NB4 (cell line): Measurements from ENCODE around the gene RBM17.

Experiments
- DNase-seq: peaks from one replicate; pipeline ENCODE4 v3.0.0; 2010; ENCODE audit warnings: low read depth
- H3K4me3 ChIP-seq: one replicate; pipeline ENCODE4 v1.5.1; 2011; ENCODE audit warnings: mild to moderate bottlenecking, low read depth, low read length, moderate library complexity
- MYC ChIP-seq: IDR thresholded peaks from 2 replicates; pipeline ENCODE4 v1.6.1; 2011; ENCODE audit warnings: low read depth, low read length
- POLR2A ChIP-seq: IDR thresholded peaks from 2 replicates; pipeline ENCODE4 v1.6.1; 2011; ENCODE audit warnings: mild to moderate bottlenecking; ENCODE audit not compliant: insufficient read length; ENCODE audit errors: extremely low read depth
- TF ChIP-seq, protein P1 (sequence below): IDR thresholded peaks from 2 replicates; pipeline ENCODE4 v1.6.1; 2011; ENCODE audit warnings: low read depth, low read length
- TF ChIP-seq, protein P2 (sequence below): IDR thresholded peaks from one replicate; pipeline ENCODE4 v1.5.1; 2012; ENCODE audit warnings: low read depth, low read length

The RBM17 gene

DNA sequence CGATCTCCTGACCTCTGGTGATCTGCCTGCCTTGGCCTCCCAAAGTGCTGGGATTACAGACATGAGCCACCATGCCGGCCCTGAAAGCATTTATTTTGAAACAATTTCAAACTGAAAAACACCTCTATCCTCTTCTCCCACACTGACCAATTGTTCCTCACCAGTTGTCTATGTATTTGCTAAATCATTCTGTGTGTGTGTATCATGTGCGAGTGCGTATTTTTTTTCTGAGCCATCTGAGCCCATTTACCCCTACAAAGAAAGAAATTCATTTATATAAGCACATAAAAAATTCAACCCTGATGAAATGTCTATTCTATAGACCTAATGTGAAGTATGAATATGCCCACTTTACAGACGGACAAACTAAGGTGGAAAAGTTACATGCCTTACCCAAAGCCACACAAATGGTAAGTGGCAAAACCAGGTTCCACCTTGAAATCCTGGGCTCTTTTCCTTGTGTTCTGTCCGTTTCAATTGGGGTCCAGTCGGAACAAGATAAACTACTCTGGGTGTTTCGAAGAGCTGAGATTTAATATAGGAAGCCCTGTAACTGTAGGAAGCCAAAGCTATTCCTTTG is 46.8 kb downstream of the RBM17 start:
- no peak overlapping the region for H3K4me3 ChIP-seq
- TF ChIP-seq, protein P1, sequence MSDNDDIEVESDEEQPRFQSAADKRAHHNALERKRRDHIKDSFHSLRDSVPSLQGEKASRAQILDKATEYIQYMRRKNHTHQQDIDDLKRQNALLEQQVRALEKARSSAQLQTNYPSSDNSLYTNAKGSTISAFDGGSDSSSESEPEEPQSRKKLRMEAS = no peak
- TF ChIP-seq MYC (no peak), POLR2A (no peak)
- TF ChIP-seq, protein P2, sequence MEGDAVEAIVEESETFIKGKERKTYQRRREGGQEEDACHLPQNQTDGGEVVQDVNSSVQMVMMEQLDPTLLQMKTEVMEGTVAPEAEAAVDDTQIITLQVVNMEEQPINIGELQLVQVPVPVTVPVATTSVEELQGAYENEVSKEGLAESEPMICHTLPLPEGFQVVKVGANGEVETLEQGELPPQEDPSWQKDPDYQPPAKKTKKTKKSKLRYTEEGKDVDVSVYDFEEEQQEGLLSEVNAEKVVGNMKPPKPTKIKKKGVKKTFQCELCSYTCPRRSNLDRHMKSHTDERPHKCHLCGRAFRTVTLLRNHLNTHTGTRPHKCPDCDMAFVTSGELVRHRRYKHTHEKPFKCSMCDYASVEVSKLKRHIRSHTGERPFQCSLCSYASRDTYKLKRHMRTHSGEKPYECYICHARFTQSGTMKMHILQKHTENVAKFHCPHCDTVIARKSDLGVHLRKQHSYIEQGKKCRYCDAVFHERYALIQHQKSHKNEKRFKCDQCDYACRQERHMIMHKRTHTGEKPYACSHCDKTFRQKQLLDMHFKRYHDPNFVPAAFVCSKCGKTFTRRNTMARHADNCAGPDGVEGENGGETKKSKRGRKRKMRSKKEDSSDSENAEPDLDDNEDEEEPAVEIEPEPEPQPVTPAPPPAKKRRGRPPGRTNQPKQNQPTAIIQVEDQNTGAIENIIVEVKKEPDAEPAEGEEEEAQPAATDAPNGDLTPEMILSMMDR = no peak
- no peak for DNase-seq

DNA sequence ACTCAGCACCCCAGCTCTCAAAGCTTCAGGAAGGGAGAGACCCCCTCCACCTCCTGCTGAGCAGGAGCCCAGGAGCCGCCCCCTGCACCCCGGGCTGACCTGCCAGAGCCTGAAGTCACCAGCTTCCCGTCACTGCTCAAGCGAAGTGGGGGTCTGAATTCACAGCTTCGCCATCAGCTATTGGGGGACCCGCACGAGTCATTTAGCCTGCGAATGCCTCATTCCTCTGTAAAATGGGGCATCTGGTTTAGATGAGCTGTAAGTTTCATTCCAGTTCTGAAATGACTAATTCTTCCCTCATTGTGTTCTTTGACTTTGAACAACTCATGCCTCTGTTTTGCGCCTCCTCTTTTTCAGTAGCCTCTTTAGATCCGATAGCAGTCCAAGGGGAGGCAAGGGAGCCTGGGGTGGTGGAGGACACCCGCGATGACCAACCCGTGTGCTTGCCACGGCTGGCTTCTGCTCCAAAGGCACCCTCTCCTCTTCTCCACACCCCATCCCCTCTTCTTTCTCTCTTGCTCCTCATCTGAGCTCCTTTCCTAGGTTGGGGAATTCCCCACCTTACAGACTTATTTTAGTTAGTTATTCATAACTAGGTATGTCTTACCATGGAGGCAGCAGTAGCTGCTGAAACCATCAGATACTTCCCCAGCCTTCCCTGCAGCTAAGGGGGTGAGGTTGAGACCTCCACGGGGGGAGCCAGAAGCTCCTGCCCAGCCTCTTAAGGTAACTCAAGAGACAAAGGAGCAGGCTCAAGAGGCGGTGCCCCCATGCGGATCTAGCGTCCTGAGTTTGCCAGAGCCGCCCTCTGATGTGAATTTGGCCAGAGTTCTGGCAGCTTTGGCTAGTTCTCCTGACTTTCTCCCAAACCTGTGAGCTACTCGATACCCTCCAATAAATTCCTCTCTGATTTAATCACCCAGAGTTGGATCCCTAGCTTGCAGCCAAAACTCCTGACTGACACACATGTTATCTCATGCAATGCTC is 47.7 kb downstream of the RBM17 start:
- no peak overlapping the region for H3K4me3 ChIP-seq
- TF ChIP-seq, protein P2 = no peak
- TF ChIP-seq MYC (no peak), POLR2A (no peak)
- TF ChIP-seq, protein P1 = no peak
- DNase-seq = no peak

DNA sequence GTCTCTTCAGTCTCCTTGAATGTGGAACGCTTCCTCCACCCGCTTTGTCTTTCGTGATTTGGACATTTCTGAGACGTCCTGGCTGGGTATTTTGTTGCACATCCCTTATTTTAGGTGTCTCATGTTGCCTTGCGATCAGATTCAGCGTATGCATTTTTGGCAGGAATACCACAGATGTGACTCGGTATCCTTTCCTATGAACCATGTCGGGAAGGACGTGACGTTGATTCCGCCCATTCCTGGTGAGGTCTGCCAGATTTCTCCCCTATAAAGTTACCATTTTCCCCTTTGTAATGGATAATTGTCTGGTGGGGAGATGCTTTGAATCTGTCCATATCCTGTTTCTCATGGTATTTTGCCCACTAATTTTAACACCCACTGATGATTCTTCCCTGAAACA is 49.6 kb downstream of the RBM17 start:
- DNase-seq = no peak
- TF ChIP-seq, protein P1 = no peak
- TF ChIP-seq, protein P2 = no peak
- no peak overlapping the region for H3K4me3 ChIP-seq

DNA sequence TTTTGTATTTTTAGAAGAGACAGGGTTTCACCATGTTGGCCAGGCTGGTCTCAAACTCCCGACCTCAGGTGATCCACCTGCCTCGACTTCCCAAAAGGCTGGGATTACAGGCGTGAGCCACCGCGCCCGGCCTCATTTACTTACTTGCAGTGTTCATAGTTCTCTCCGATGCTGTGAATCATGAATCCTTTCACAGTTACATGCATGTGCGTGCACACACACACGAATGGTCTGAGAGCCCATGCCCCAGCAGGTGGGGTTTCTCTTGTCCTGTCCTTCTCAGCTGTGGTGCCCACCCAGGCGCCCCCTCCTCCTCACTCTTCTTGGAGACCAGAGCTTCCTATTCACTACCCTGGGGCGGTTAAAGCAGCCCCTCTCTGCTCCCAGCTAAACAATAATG is 50.6 kb downstream of the RBM17 start:
- H3K4me3 ChIP-seq = no peak overlapping the region
- DNase-seq = no peak
- TF ChIP-seq POLR2A = no peak
- TF ChIP-seq, protein P2 = no peak
- no peak for TF ChIP-seq MYC
- TF ChIP-seq, protein P1 = no peak

DNA sequence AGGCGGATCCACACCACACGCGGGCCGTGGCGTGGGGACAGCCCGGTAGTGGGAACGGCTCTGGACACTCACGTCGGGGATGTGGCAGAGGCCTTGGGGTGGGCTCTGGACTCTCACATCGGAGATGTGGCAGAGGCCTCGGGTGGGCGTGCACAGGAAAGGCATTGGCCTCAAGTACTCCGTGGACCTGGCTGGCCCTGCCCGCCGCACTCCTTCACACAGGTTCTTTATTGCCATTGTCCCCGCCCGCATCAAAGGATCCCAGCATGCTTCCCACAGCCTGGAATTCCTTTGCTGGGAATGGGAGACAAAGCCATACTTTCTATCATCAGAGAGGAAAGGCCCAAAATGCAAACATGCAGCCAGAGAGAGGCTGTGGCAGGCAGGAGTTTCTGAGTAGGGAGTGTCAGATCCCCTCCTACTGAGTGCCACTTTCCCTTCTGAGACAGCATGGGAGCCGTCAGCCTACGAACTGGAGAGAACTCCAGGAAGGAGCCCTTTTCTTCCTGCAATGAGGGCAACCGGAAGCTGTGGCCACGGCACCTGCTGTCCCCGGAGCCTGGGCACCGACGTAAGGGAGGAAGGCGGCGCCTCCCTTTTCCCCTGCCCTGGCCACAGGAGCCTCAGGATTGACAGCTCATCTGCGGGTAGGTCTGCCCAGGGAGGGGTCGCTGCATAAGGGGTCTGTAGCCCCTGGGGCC is 51.5 kb downstream of the RBM17 start:
- H3K4me3 ChIP-seq = no peak overlapping the region
- TF ChIP-seq MYC = no peak
- TF ChIP-seq POLR2A = no peak
- TF ChIP-seq, protein P2 = no peak
- TF ChIP-seq, protein P1 = no peak
- peak; percentile 59 for DNase-seq
